CD4-positive, alpha-beta memory T cell (primary cell): ENCODE measurements around the gene AGPAT3. TPM values are rescaled to one million over a fixed set of nuclear protein-coding genes. Genes with fewer than 3 reads are reported as not detected.

Experiments used
- CTCF ChIA-PET: fragments of 350-600 bp; sonication (Branson Sonifier 250); formaldehyde crosslinking; loops from one replicate; lab custom pipeline; 2021; ENCODE audit warnings: inconsistent platforms; ENCODE audit not compliant: partially characterized antibody; lab: Charles Lee
- POLR2A ChIA-PET: fragments of 350-600 bp; sonication (Branson Sonifier 250); formaldehyde crosslinking; loops from one replicate; lab custom pipeline; 2021; ENCODE audit not compliant: partially characterized antibody; lab: Charles Lee
- DNase-seq, 5 donors: peaks; one replicate each; pipeline versions ENCODE4 v3.0.0 to v3.0.0-alpha.2; 2020 to 2022; ENCODE audit warnings: mixed read lengths in 1 of 5
- H3K27ac ChIP-seq: one replicate; pipeline ENCODE4 v1.7.0; 2013; ENCODE audit warnings: low read depth, low read length
- H3K27me3 ChIP-seq: 2 replicates; pipeline ENCODE4 v1.7.0; 2013; ENCODE audit warnings: mild to moderate bottlenecking, low read length, moderate library complexity; ENCODE audit not compliant: insufficient read depth
- H3K36me3 ChIP-seq: 2 replicates; pipeline ENCODE4 v1.7.0; 2013; ENCODE audit warnings: mild to moderate bottlenecking, low read length, moderate library complexity; ENCODE audit not compliant: insufficient read depth
- H3K4me1 ChIP-seq: 2 replicates; pipeline ENCODE4 v1.7.0; 2013; ENCODE audit warnings: mild to moderate bottlenecking, low read length, moderate library complexity; ENCODE audit not compliant: insufficient read depth
- H3K4me3 ChIP-seq, 2 donors: one replicate each; pipeline ENCODE4 v1.7.0; 2013; ENCODE audit warnings: low read length in 2 of 2, mild to moderate bottlenecking in 1 of 2
- H3K9me3 ChIP-seq, 2 donors: one replicate each; pipeline ENCODE4 v1.7.0; 2013; ENCODE audit warnings: low read length in 2 of 2, control low read depth in 1 of 2; ENCODE audit not compliant: control insufficient read depth in 1 of 2
- H3K27ac Mint-ChIP-seq, 7 donors: one replicate each; pipeline ENCODE4 v1.8.0; 2020 to 2021; ENCODE audit warnings: mixed read lengths in 7 of 7, mild to moderate bottlenecking in 6 of 7, inconsistent platforms in 3 of 7, moderate library complexity in 3 of 7
- H3K27me3 Mint-ChIP-seq, 2 donors: one replicate each; pipeline ENCODE4 v1.8.0; 2020 to 2021; ENCODE audit warnings: mixed read lengths in 2 of 2
- H3K36me3 Mint-ChIP-seq, 2 donors: one replicate each; pipeline ENCODE4 v1.8.0; 2020 to 2021; ENCODE audit warnings: mixed read lengths in 2 of 2, inconsistent platforms in 1 of 2, mild to moderate bottlenecking in 1 of 2
- H3K4me1 Mint-ChIP-seq, 4 donors: one replicate each; pipeline ENCODE4 v1.8.0; 2020 to 2021; ENCODE audit warnings: mixed read lengths in 4 of 4, mild to moderate bottlenecking in 1 of 4
- H3K4me3 Mint-ChIP-seq, 8 donors: one replicate each; pipeline ENCODE4 v1.8.0; 2020 to 2021; ENCODE audit warnings: mixed read lengths in 8 of 8, mild to moderate bottlenecking in 7 of 8, moderate library complexity in 6 of 8, inconsistent platforms in 3 of 8
- H3K9me3 Mint-ChIP-seq, 8 donors: one replicate each; pipeline ENCODE4 v1.8.0; 2020 to 2021; ENCODE audit warnings: mixed read lengths in 8 of 8, mild to moderate bottlenecking in 5 of 8, inconsistent platforms in 3 of 8, moderate library complexity in 1 of 8
- intact Hi-C: fragments of 100-400 bp; cut with micrococcal nuclease; formaldehyde crosslinking; loops from one replicate; pipeline ENCODE4 v1.15.1; 2023
- polyA plus RNA-seq, 2 donors: library from polyadenylated mRNA; unstranded; fragments of 300-500 nt; fragmentation: Illumina TruSeq; gene quantifications; one replicate each; pipeline ENCODE4 v1.2.3, GENCODE V29; 2021
- total RNA-seq, 2 experiments: library from RNA; stranded (reverse); gene quantifications; one replicate each; pipeline ENCODE4 v1.2.3, GENCODE V29; 2021

The AGPAT3 gene
- total and polyA plus RNA-seq, 4 experiments from 2014 or later: 16.0 to 76.7 (median 46.7) TPM

- H3K9me3 Mint-ChIP-seq: no peaks in the 10 kb centered on the region
- ChIA-PET POLR2A (no interaction called here), CTCF (interaction anchor here (1.3 kb wide), 1 partner anchor 11 kb away, joined by 4 read pairs; no protein-coding TSS in a partner anchor)
These were observed 121.8 kb downstream of the AGPAT3 start for GRCh38 chr21:43986544-43987451.

DNA sequence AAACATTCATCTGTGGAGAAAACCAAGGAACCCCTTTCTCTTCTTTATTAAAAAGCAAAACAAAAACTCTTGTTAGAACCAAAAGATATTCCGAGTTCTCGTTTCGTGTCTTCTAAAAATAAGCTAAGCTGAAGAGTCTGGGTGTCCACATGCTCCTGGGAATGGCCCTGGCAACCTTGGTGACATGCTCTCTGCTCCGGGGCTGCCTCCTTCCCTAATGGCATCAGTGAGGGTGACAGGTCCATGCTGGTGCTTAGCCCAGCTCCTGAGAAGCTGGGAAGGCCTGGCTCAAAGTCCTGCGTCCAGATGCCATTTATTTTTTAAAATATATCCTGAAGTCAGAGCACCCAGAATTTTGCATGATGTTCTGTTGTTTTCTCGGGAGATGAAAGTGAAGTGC lies 122.5 kb downstream of the AGPAT3 start:
- no peak overlapping the region for H3K4me3 Mint-ChIP-seq
- Histone ChIP-seq H3K27me3 (no peaks in the 10 kb centered on the region), H3K36me3 (no peaks in the 10 kb centered on the region), H3K9me3 (no peaks in the 10 kb centered on the region), H3K4me3 (no peak overlapping the region), H3K4me1 (peaks cover 13% of the 10 kb centered on the region), H3K27ac (no peak overlapping the region)
- CTCF ChIA-PET: interaction anchor here (1.3 kb wide), 1 partner anchor 12 kb away, joined by 4 read pairs; no protein-coding TSS in a partner anchor
- H3K4me1 Mint-ChIP-seq: peaks cover 9 to 20% (median 14%) of the 10 kb centered on the region in 4 donors
- DNase-seq: no peak
- intact Hi-C loops: no loop called here
- H3K27ac Mint-ChIP-seq: no peak overlapping the region
- H3K36me3 Mint-ChIP-seq: peaks cover 0 to 9% of the 10 kb centered on the region in 2 donors
- POLR2A ChIA-PET: no interaction called here
- no peaks in the 10 kb centered on the region for H3K27me3 Mint-ChIP-seq
- no peaks in the 10 kb centered on the region for H3K9me3 Mint-ChIP-seq

More at GRCh38 chr21:43986544-43987451, 121.8 kb downstream of the AGPAT3 start:
- Histone ChIP-seq H3K36me3 (no peaks in the 10 kb centered on the region), H3K4me3 (no peak overlapping the region), H3K4me1 (peaks cover 13% of the 10 kb centered on the region), H3K27me3 (no peaks in the 10 kb centered on the region), H3K9me3 (no peaks in the 10 kb centered on the region), H3K27ac (no peak overlapping the region)
- no peaks in the 10 kb centered on the region for H3K27me3 Mint-ChIP-seq
- H3K4me1 Mint-ChIP-seq: peaks cover 9 to 20% (median 14%) of the 10 kb centered on the region in 4 donors
- H3K27ac Mint-ChIP-seq: peak overlapping the region in 2 of 7 donors; percentile 15 to 74
- intact Hi-C loops: no loop called here
- no peak for DNase-seq
- H3K4me3 Mint-ChIP-seq: no peak overlapping the region
- peaks cover 0 to 13% of the 10 kb centered on the region in 2 donors for H3K36me3 Mint-ChIP-seq

- POLR2A ChIA-PET: no interaction called here
- CTCF ChIA-PET: interaction anchor here (1.1 kb wide), 1 partner anchor 13 kb away, joined by 3 read pairs; no protein-coding TSS in a partner anchor
- peaks cover 0 to 5% of the 10 kb centered on the region in 2 donors for H3K36me3 Mint-ChIP-seq
- H3K27me3 Mint-ChIP-seq: no peaks in the 10 kb centered on the region
- H3K9me3 Mint-ChIP-seq: no peaks in the 10 kb centered on the region
- H3K27me3 ChIP-seq: no peaks in the 10 kb centered on the region
- no peaks in the 10 kb centered on the region for H3K36me3 ChIP-seq
- peaks cover 9 to 20% (median 14%) of the 10 kb centered on the region in 4 donors for H3K4me1 Mint-ChIP-seq
- H3K27ac Mint-ChIP-seq: peak overlapping the region in 1 of 7 donors; percentile 48
- H3K4me3 ChIP-seq: no peak overlapping the region
- DNase-seq: no peak
- peaks cover 13% of the 10 kb centered on the region for H3K4me1 ChIP-seq
- H3K27ac ChIP-seq: no peak overlapping the region
- H3K4me3 Mint-ChIP-seq: no peak overlapping the region
- no peaks in the 10 kb centered on the region for H3K9me3 ChIP-seq
- intact Hi-C loops: no loop called here
These were observed 123.0 kb downstream of the AGPAT3 start for GRCh38 chr21:43988016-43988415.

DNA sequence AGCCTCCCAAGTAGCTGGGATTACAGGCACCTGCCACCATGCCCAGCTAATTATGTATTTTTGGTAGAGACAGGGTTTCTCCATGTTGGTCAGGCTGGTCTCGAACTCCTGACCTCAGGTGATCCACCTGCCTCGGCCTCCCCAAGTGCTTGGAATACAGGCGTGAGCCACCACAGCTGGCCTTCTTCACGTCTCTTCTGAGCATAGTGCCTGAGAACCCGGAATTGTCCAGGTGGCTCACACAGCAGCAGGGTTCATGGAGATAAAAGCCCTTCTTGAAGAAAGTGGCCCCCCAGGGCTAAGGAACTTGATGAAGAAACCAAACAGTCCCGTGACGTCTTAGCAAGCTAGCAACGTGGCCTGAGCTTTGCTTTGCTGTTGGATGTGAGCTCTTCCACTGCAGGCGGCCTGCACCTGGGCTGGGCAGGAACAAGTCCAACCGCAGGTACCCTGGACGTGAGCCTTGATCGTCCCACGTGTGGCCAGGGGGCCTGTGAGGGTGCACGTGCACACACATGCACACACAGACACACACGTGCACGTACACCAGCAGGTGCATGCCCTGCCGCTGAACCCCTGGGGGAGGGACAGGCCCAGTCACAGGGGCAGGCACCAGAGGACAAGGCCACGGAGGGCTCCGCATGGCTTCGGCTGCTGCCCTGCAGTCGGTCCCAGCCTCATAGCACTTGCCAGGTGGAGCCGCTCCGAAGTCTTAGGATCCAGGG lies 123.6 kb downstream of the AGPAT3 start:
- Mint-ChIP-seq H3K27ac (peak overlapping the region in 2 of 7 donors; percentile 17 to 30), H3K4me3 (no peak overlapping the region), H3K27me3 (no peaks in the 10 kb centered on the region), H3K36me3 (peaks cover 0 to 3% of the 10 kb centered on the region in 2 donors), H3K4me1 (peaks cover 9 to 20% (median 14%) of the 10 kb centered on the region in 4 donors), H3K9me3 (no peaks in the 10 kb centered on the region)
- Histone ChIP-seq H3K36me3 (no peaks in the 10 kb centered on the region), H3K27ac (no peak overlapping the region), H3K4me1 (peaks cover 13% of the 10 kb centered on the region), H3K27me3 (no peaks in the 10 kb centered on the region), H3K4me3 (no peak overlapping the region), H3K9me3 (no peaks in the 10 kb centered on the region)
- CTCF ChIA-PET: interaction anchor here (1.1 kb wide), 1 partner anchor 13 kb away, joined by 3 read pairs; no protein-coding TSS in a partner anchor
- DNase-seq: no peak
- intact Hi-C loops: no loop called here
- POLR2A ChIA-PET: no interaction called here

DNA sequence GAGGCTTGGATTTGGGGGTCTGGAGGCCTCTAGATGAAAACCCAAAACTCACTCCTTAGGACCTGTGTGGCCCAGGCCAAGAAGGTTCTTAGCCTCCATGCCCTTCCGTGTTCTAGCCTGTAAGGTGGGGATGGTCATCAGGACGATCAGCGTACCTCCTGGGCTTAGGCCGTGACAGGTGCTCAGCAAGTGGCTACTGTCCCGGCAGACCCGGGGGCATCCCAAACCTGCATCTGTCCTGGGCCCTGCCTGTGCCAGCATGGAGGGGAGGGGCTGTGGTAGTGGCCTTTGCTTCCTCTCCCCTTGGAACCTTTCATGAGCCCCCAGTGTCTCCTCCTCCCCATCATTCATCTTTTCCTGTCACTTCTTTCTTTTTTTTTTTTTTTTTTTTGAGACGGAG lies 124.4 kb downstream of the AGPAT3 start:
- H3K27me3 Mint-ChIP-seq: peaks cover 0 to 1% of the 10 kb centered on the region in 2 donors
- ChIA-PET CTCF (no interaction called here), POLR2A (no interaction called here)
- Histone ChIP-seq H3K4me1 (peaks cover 13% of the 10 kb centered on the region), H3K27ac (no peak overlapping the region), H3K9me3 (no peaks in the 10 kb centered on the region), H3K36me3 (no peaks in the 10 kb centered on the region), H3K27me3 (no peaks in the 10 kb centered on the region), H3K4me3 (no peak overlapping the region)
- no peak for DNase-seq
- intact Hi-C loops: no loop called here
- H3K4me3 Mint-ChIP-seq: no peak overlapping the region
- no peak overlapping the region for H3K27ac Mint-ChIP-seq
- peaks cover 9 to 20% (median 14%) of the 10 kb centered on the region in 4 donors for H3K4me1 Mint-ChIP-seq
- peaks cover 0 to 2% of the 10 kb centered on the region in 2 donors for H3K36me3 Mint-ChIP-seq
- H3K9me3 Mint-ChIP-seq: no peaks in the 10 kb centered on the region

- H3K4me3 Mint-ChIP-seq: no peak overlapping the region
- H3K4me1 Mint-ChIP-seq: peaks cover 0 to 7% (median 3%) of the 10 kb centered on the region in 4 donors
- H3K27me3 ChIP-seq: no peaks in the 10 kb centered on the region
- POLR2A ChIA-PET: no interaction called here
- no peaks in the 10 kb centered on the region for H3K36me3 Mint-ChIP-seq
- no peak overlapping the region for H3K27ac Mint-ChIP-seq
- intact Hi-C loops: no loop called here
- no peaks in the 10 kb centered on the region for H3K36me3 ChIP-seq
- no peaks in the 10 kb centered on the region for H3K9me3 ChIP-seq
- CTCF ChIA-PET: interaction anchor here (1.2 kb wide), 1 partner anchor 15 kb away, joined by 3 read pairs; no protein-coding TSS in a partner anchor
- no peak overlapping the region for H3K4me3 ChIP-seq
- H3K27ac ChIP-seq: no peak overlapping the region
- H3K9me3 Mint-ChIP-seq: no peaks in the 10 kb centered on the region
- H3K27me3 Mint-ChIP-seq: peaks cover 0 to 3% of the 10 kb centered on the region in 2 donors
- no peaks in the 10 kb centered on the region for H3K4me1 ChIP-seq
- no peak for DNase-seq
These were observed 126.5 kb downstream of the AGPAT3 start for GRCh38 chr21:43991447-43991991.
